GM21367 (cell line): ENCODE results near the gene HBEGF.

Source experiments
- ATAC-seq: cut with Tn5 transposase; IDR thresholded peaks from one replicate; pipeline ENCODE4 v1.9.1; 2021; ENCODE audit not compliant: unreplicated experiment

The HBEGF gene

GRCh38 chr5:140338336-140338735 lies 8.1 kb downstream of the HBEGF start:
- ATAC-seq = no peak

DNA sequence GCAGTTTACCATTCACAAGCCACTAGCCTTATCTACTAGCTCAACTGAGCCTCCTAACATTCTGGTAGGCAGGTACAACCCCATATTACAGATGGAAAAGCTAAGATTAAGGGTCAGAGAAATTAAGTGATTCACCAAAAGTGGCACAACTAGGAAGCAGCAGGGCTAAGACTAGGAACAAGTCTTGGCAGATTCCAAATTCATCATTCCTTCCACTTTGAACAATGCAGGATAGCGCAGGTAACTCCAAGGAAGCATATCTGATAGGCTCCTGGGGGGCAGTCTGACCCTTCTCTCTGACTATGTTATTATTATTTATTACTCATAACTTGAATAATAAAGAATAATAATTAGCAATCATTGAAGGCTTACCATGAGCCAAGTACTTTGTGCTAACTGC lies 8.5 kb downstream of the HBEGF start:
- no peak for ATAC-seq

DNA sequence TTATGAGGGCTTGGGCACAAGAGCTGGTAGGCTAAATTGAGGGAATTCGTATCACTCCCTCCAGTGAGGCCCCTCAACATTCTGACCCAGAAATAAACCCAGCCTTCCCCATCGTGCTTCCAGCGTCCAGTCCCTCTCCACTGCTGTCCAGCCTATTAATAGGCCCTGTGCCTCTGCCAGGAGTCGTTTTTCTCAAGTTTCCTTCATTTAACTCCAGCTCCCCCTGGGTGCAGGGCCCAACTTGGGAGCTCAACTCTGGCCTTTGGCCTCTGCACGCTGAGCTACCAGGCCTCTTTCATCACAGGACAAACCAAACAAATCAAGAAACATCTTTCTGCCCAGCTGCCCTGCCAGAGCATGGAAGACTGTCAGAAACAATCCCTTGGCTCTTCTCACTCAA lies 10.0 kb downstream of the HBEGF start:
- no peak for ATAC-seq

GRCh38 chr5:140331638-140332037 lies 14.8 kb downstream of the HBEGF start:
- ATAC-seq = no peak

DNA sequence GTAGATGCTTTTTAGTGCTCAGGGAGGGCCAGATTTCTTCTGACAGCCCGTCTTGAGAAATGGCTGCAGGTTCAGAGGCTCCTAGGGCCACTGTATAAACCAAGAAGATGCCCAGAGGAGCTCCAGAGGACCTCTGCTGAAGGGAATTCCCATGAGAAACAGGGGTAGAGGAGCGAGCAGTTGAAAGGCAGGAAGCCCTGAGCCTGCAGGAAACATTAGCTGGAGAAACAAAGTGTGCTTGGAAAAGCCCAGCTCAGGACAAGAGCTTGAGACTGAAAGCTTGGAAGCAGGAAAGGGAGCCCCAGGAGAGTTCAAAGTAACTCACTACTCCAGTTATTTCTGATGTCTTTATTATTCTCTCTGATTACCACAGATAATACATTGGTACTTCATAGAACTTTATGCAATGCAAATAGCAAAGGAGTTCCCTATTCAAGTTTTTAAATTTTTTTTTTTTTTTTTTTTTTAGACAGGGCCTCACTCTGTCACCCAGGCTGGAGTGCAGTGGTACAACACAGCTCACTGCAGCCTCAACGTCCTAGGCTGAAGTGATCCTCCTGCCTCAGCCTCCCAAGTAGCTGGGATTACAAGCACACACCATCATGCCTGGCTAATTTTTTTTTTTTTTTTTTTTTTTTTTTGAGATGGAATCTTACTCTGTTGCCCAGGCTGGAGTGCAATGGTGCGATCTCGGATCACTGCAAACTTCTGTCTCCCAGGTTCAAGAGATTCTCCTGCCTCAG lies 16.5 kb downstream of the HBEGF start:
- ATAC-seq = no peak

GRCh38 chr5:140328036-140328764 lies 18.2 kb downstream of the HBEGF start:
- ATAC-seq = no peak

- ATAC-seq = no peak
Measured at GRCh38 chr5:140327589-140327988, 18.8 kb downstream of the HBEGF start.

DNA sequence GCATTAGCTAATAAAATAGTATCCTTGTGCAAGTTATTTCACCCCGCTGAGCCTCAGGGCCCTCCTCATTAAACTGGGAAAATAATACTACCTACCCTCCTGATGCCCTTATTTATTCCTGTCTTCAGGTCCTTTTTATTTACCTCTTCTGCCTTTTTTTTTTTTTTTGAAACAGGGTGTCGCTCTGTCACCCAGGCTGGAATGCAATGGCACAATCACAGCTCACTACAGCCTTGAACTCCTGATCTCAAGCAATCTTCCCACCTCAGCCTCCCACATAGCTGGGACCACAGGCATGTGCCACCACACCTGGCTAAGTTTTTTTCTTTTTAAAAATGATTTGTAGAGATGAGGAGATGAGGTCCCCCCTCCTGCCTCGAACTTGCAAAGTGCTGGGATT lies 20.9 kb downstream of the HBEGF start:
- ATAC-seq = no peak

GRCh38 chr5:140324617-140325241 lies 21.7 kb downstream of the HBEGF start:
- ATAC-seq = no peak

DNA sequence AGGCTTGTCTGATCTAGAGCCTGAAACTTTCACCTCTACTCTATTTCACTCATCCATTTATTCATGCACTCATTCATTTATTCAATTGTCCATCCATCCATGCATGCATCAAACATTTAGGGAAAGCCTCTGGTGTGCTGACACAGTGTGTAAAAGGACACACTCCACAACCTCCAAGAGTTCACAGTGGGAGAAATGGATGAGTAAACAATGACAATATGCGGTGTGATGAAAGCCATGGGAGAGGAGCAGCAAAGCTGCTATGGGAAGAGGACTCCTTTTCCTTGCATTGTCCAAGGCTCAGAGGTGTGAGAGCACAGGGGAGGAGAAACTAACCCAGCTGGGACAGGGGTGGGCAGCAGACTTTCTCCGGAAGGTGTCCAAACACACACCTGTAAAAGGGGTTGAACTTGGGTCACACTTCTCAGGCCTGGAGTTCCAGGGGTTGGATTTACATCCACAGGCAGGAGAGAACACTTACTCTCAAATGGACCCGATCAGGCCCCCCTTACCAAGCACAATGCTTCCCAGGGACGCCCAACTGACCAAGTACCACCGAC lies 22.3 kb downstream of the HBEGF start:
- ATAC-seq = no peak

- no peak for ATAC-seq
Measured at GRCh38 chr5:140322751-140323731, 23.4 kb downstream of the HBEGF start.

GRCh38 chr5:140321796-140322195 lies 24.6 kb downstream of the HBEGF start:
- no peak for ATAC-seq

- ATAC-seq = no peak
Measured at GRCh38 chr5:140319833-140320232, 26.6 kb downstream of the HBEGF start.

GRCh38 chr5:140318792-140319191 lies 27.6 kb downstream of the HBEGF start:
- no peak for ATAC-seq

DNA sequence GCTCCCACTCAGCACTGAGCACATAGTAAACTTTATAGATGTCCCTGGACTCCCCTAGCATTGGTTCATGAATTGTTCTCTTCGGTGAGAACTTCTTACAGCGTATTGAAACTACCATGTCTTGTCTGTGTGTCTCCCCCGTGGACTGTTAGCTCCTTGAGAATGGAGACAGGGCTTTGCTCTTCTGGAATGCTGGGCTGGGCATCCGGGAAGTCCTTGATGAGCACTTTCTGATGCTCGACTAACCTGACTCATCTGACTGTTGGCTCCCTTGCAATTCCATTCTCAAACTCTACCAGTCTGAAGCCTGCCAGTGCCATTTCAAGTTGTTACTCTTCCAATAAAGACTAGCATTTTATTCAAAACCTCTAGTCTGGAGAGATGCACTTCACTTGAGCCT lies 28.5 kb downstream of the HBEGF start:
- no peak for ATAC-seq

DNA sequence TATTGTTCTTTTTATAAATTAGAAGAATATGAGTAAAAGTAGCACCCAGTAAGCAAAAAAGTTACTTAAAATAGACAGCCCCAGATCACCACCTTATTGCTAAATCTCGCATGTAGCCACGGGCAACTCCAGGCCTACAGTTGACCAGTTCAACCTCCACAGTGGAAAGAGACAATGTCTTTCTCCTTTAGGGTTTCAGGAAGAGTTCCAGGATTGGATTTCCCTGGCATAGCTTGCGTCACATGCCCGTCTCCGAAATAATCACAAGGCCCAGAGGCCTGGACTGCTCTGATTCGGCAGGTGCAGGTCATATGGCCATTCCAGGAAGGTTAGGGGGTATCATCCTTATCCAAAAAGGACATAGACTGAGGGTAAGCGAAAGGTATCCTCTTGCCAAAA lies 33.6 kb downstream of the HBEGF start:
- no peak for ATAC-seq

GRCh38 chr5:140312067-140312790 lies 34.2 kb downstream of the HBEGF start:
- ATAC-seq = no peak

- ATAC-seq = no peak
Measured at GRCh38 chr5:140311011-140311467, 35.4 kb downstream of the HBEGF start.

GRCh38 chr5:140310434-140310833 lies 36.0 kb downstream of the HBEGF start:
- no peak for ATAC-seq

DNA sequence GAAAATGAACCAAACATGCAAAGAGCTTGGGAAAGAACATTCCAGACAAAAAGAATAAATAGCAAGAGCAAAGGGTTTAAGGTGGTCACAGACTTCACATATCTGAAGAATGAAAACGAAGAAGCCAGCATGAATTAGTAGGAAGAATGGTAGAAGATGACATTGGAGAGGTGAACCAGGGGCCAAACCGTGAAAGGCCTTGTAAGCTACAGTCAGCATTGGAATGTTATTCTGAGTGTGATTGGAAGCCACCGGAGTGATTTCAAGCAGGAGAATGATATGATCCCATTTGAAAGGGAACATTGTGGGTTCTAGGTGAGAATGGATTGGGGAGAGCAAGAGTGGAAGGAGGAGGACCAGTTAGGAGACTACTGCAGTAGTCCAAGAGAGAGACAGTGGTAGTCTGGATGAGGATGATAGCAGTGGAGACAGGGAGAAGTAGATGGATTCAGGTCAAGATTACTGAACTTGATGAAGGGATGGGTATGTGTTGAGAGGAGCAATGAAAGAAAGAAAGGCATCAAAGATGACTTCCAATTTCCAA lies 36.6 kb downstream of the HBEGF start:
- no peak for ATAC-seq
